Omental fat pad (tissue), 4 donors: ENCODE results near the gene RING1. TPM values are rescaled to one million over a fixed set of nuclear protein-coding genes. Genes with fewer than 3 reads are reported as not detected.
A peak's percentile ranks its signal among the peaks of the same experiment; 100 is the strongest.

Source experiments
- ATAC-seq: fragments of 150-250 bp; one replicate; pipeline ENCODE4 v1.9.1; 2016; ENCODE audit warnings: mild to moderate bottlenecking, moderate library complexity; ENCODE audit not compliant: low FRiP score
- DNase-seq: peaks from one replicate; pipeline ENCODE4 v3.0.0-alpha.2; 2019; ENCODE audit warnings: low spot score
- CTCF ChIP-seq, 3 donors: fragments of 450-650 bp; IDR thresholded peaks; one replicate each; pipeline ENCODE4 v1.5.1; 2016 to 2017; ENCODE audit warnings: antibody characterized with exemption in 3 of 3, mild to moderate bottlenecking in 3 of 3, moderate library complexity in 2 of 3
- total RNA-seq, 4 donors: library from RNA; depleted of rRNA; stranded (reverse); fragments of >200 nt; gene quantifications; one replicate each; pipeline ENCODE4 v1.1.0, GENCODE V29; 2016

The RING1 gene
- total RNA-seq, 4 donors from 2014 or later: 13.1 to 20.1 (median 15.7) TPM

GRCh38 chr6:33194431-33194979 is 13.8 kb upstream of the RING1 start:
- no peak for DNase-seq
- no peak for TF ChIP-seq CTCF (IDR thresholded peaks at IDR 0.05)
- no peak for ATAC-seq

- TF ChIP-seq CTCF (IDR thresholded peaks at IDR 0.05): no peak
- no peak for ATAC-seq
Measured at GRCh38 chr6:33195304-33196165, 12.8 kb upstream of the RING1 start.

GRCh38 chr6:33197431-33198048 is 10.8 kb upstream of the RING1 start:
- ATAC-seq: peak; percentile 65
- DNase-seq: no peak
- no peak for TF ChIP-seq CTCF (IDR thresholded peaks at IDR 0.05)

More at GRCh38 chr6:33195304-33196165, 12.8 kb upstream of the RING1 start:
- no peak for DNase-seq

- no peak for ATAC-seq
Measured at GRCh38 chr6:33198159-33198852, 10.0 kb upstream of the RING1 start.

GRCh38 chr6:33198853-33199436 is 9.4 kb upstream of the RING1 start:
- TF ChIP-seq CTCF (IDR thresholded peaks at IDR 0.05): no peak
- no peak for DNase-seq
- ATAC-seq: no peak

More at GRCh38 chr6:33198159-33198852, 10.0 kb upstream of the RING1 start:
- no peak for DNase-seq
- no peak for TF ChIP-seq CTCF (IDR thresholded peaks at IDR 0.05)

GRCh38 chr6:33199687-33200218 is 8.5 kb upstream of the RING1 start:
- DNase-seq (no peak), ATAC-seq (peak; percentile 37)
- TF ChIP-seq CTCF (IDR thresholded peaks at IDR 0.05): no peak
